Loucy (cell line): ENCODE measurements around the gene TDRD1.

ENCODE experiments used
- H2AFZ ChIP-seq: fragments of 200-600 bp; sonication (generic); 2 replicates; pipeline ENCODE4 v1.6.0; 2016; ENCODE audit warnings: antibody characterized with exemption, mild to moderate bottlenecking, low read length, moderate library complexity
- H3F3A ChIP-seq: fragments of 200-600 bp; 2 replicates; pipeline ENCODE4 v1.6.0; 2016; ENCODE audit warnings: antibody characterized with exemption, low read depth, mild to moderate bottlenecking
- H3K27me3 ChIP-seq: fragments of 200-600 bp; sonication (generic); 2 replicates; pipeline ENCODE4 v1.6.1; 2014; ENCODE audit warnings: low read length, mild to moderate bottlenecking; ENCODE audit not compliant: insufficient read depth, poor library complexity, severe bottlenecking
- H3K36me3 ChIP-seq: fragments of 200-600 bp; sonication (generic); 2 replicates; pipeline ENCODE4 v1.6.1; 2016; ENCODE audit warnings: low read length; ENCODE audit not compliant: insufficient read depth
- H3K4me1 ChIP-seq: fragments of 200-600 bp; sonication (generic); 2 replicates; pipeline ENCODE4 v1.5.1; 2014; ENCODE audit warnings: low read length, mild to moderate bottlenecking; ENCODE audit not compliant: insufficient read depth, poor library complexity, severe bottlenecking
- H3K4me2 ChIP-seq: fragments of 200-600 bp; sonication (generic); 2 replicates; pipeline ENCODE4 v1.6.0; 2014; ENCODE audit warnings: antibody characterized with exemption, low read length, low read depth, mild to moderate bottlenecking; ENCODE audit not compliant: poor library complexity, severe bottlenecking
- H3K4me3 ChIP-seq: fragments of 200-600 bp; sonication (generic); 2 replicates; pipeline ENCODE4 v1.5.1; 2014; ENCODE audit warnings: low read length, mild to moderate bottlenecking, mixed read lengths; ENCODE audit not compliant: poor library complexity, severe bottlenecking
- H3K79me2 ChIP-seq: fragments of 200-600 bp; sonication (generic); 2 replicates; pipeline ENCODE4 v1.6.1; 2014; ENCODE audit warnings: low read length; ENCODE audit not compliant: insufficient read depth
- H3K9ac ChIP-seq: fragments of 200-600 bp; sonication (generic); 2 replicates; pipeline ENCODE4 v1.6.0; 2014; ENCODE audit warnings: mild to moderate bottlenecking, low read depth, low read length, moderate library complexity; ENCODE audit not compliant: poor library complexity, severe bottlenecking
- H3K9me2 ChIP-seq: fragments of 200-600 bp; sonication (generic); replicated peaks from 2 replicates; pipeline ENCODE4 v1.6.1; 2016; ENCODE audit warnings: low read depth, low read length, mixed read lengths
- H3K9me3 ChIP-seq: fragments of 200-600 bp; sonication (generic); 2 replicates; pipeline ENCODE4 v1.6.1; 2014; ENCODE audit warnings: mild to moderate bottlenecking, antibody characterized with exemption, low read length, low read depth; ENCODE audit not compliant: insufficient read depth
- H4K20me1 ChIP-seq: fragments of 200-600 bp; sonication (generic); 2 replicates; pipeline ENCODE4 v1.6.0; 2014; ENCODE audit warnings: antibody characterized with exemption, low read length, mild to moderate bottlenecking; ENCODE audit not compliant: insufficient read depth, poor library complexity, severe bottlenecking
- CTCF ChIP-seq: fragments of 200-600 bp; sonication (generic); conservative IDR thresholded peaks from 2 replicates; pipeline ENCODE4 v1.5.1; 2014; ENCODE audit warnings: mild to moderate bottlenecking, antibody characterized with exemption, low read length
- EZH2phosphoT487 ChIP-seq: fragments of 200-600 bp; IDR thresholded peaks from 2 replicates; pipeline ENCODE4 v1.6.1; 2018; ENCODE audit warnings: antibody characterized with exemption, mild to moderate bottlenecking, moderate library complexity, borderline replicate concordance

Gene TDRD1

GRCh38 chr10:114244126-114244525 lies 65.0 kb downstream of the TDRD1 start:
- Histone ChIP-seq H3K4me2 (no peak overlapping the region), H3F3A (no peaks in the 10 kb centered on the region), H3K79me2 (no peaks in the 10 kb centered on the region), H3K27me3 (peaks cover 4% of the 10 kb centered on the region), H3K9me3 (no peaks in the 10 kb centered on the region), H3K9me2 (no peaks in the 10 kb centered on the region), H3K4me1 (no peaks in the 10 kb centered on the region), H3K4me3 (no peak overlapping the region), H4K20me1 (no peaks in the 10 kb centered on the region), H3K9ac (no peak overlapping the region), H2AFZ (no peak overlapping the region), H3K36me3 (no peaks in the 10 kb centered on the region)
- no peak for TF ChIP-seq CTCF
- no peak for TF ChIP-seq EZH2phosphoT487

GRCh38 chr10:114245121-114245791 lies 66.1 kb downstream of the TDRD1 start:
- Histone ChIP-seq H3K4me1 (peaks cover 3% of the 10 kb centered on the region), H3K9me3 (no peaks in the 10 kb centered on the region), H3K79me2 (no peaks in the 10 kb centered on the region), H3K36me3 (no peaks in the 10 kb centered on the region), H3K4me3 (no peak overlapping the region), H3K4me2 (no peak overlapping the region), H3F3A (no peaks in the 10 kb centered on the region), H3K27me3 (peaks cover 4% of the 10 kb centered on the region), H3K9me2 (no peaks in the 10 kb centered on the region), H3K9ac (no peak overlapping the region), H2AFZ (peak overlapping the region; percentile 10; the same call in 1 of the 2 replicates), H4K20me1 (no peaks in the 10 kb centered on the region)
- TF ChIP-seq EZH2phosphoT487 (no peak), CTCF (no peak)

GRCh38 chr10:114246679-114247305 lies 67.6 kb downstream of the TDRD1 start:
- peaks cover 7% of the 10 kb centered on the region for H3K4me1 ChIP-seq
- no peak overlapping the region for H3K4me2 ChIP-seq
- no peak overlapping the region for H3K9ac ChIP-seq
- TF ChIP-seq EZH2phosphoT487 (no peak), CTCF (no peak)
- H2AFZ ChIP-seq, result no peak overlapping the region
- no peaks in the 10 kb centered on the region for H4K20me1 ChIP-seq
- no peaks in the 10 kb centered on the region for H3K9me3 ChIP-seq
- peaks cover 4% of the 10 kb centered on the region for H3K27me3 ChIP-seq
- no peak overlapping the region for H3K4me3 ChIP-seq
- H3K79me2 ChIP-seq, result no peaks in the 10 kb centered on the region
- no peaks in the 10 kb centered on the region for H3K9me2 ChIP-seq
- H3F3A ChIP-seq, result no peaks in the 10 kb centered on the region
- H3K36me3 ChIP-seq, result no peaks in the 10 kb centered on the region
